Gastrocnemius medialis (tissue), 4 donors: Measurements from ENCODE around the gene PTPRN2. TPM values are rescaled to one million over a fixed set of nuclear protein-coding genes. Genes with fewer than 3 reads are reported as not detected.

Experiments used
- ATAC-seq, 2 donors: fragments of 150-250 bp; one replicate each; pipeline ENCODE4 v1.9.1; 2016
- DNase-seq, 2 donors: peaks; one replicate each; pipeline ENCODE4 v3.0.0-alpha.2; 2019
- H3K27ac ChIP-seq, 4 donors: fragments of 200-600 bp; sonication (generic); 1 replicate in 1 of 4; 2 replicates in 3 of 4; pipeline ENCODE4 v1.5.1; 2016 to 2018; ENCODE audit warnings: mild to moderate bottlenecking in 2 of 4, moderate library complexity in 1 of 4
- H3K27me3 ChIP-seq, 3 donors: fragments of 200-600 bp; sonication (generic) in 2 of 3; 1 replicate in 1 of 3; 2 replicates in 2 of 3; pipeline versions ENCODE4 v1.5.1 to v1.6.0; 2016 to 2019; ENCODE audit warnings: mild to moderate bottlenecking in 1 of 3, moderate library complexity in 1 of 3
- H3K36me3 ChIP-seq, 2 donors: fragments of 200-600 bp; sonication (generic) in 1 of 2; one replicate each; pipeline ENCODE4 v1.5.1; 2017 to 2018
- H3K4me1 ChIP-seq, 2 donors: fragments of 200-600 bp; sonication (generic) in 1 of 2; one replicate each; pipeline ENCODE4 v1.5.1; 2016 to 2017; ENCODE audit warnings: mild to moderate bottlenecking in 2 of 2
- H3K4me3 ChIP-seq, 4 donors: fragments of 200-600 bp; sonication (generic) in 3 of 4; 1 replicate in 1 of 4; 2 replicates in 3 of 4; pipeline ENCODE4 v1.5.1; 2016 to 2019; ENCODE audit warnings: mild to moderate bottlenecking in 2 of 4
- H3K9me3 ChIP-seq, 3 donors: fragments of 200-600 bp; sonication (generic) in 2 of 3; 1 replicate in 1 of 3; 2 replicates in 2 of 3; pipeline ENCODE4 v1.5.1; 2016 to 2019
- CTCF ChIP-seq, 5 experiments: fragments of 450-650 bp in 3 of 5; fragments of 200-600 bp in 2 of 5; sonication (generic) in 2 of 5; IDR thresholded peaks in 4 of 5; conservative IDR thresholded peaks in 1 of 5; 1 replicate in 4 of 5; 2 replicates in 1 of 5; pipeline ENCODE4 v1.5.1; 2016 to 2019; ENCODE audit warnings: antibody characterized with exemption in 5 of 5, mild to moderate bottlenecking in 3 of 5, moderate library complexity in 3 of 5
- POLR2A ChIP-seq, 2 donors: fragments of 450-650 bp; IDR thresholded peaks; one replicate each; pipeline ENCODE4 v1.6.1; 2017; ENCODE audit warnings: antibody characterized with exemption in 2 of 2, mild to moderate bottlenecking in 2 of 2, moderate library complexity in 2 of 2
- in situ Hi-C, 4 donors: fragments of 200-750 bp; cut with MboI; loops; one replicate each; pipeline versions ENCODE4 v1.15.0 to v1.8.0; 2017; ENCODE audit warnings: low sequenced_read_pairs in 4 of 4
- intact Hi-C: fragments of 100-400 bp; cut with DNase I; formaldehyde crosslinking; loops from one replicate; pipeline ENCODE4 v1.15.1; 2023; ENCODE audit warnings: low total_unique reads
- total RNA-seq, 4 donors: library from RNA; depleted of rRNA; stranded (reverse); fragments of >200 nt; gene quantifications; one replicate each; pipeline versions ENCODE4 v1.1.0 to v1.2.3, GENCODE V29; 2016

The PTPRN2 gene
- total RNA-seq, 4 donors from 2014 or later = 0.66 to 0.85 (median 0.81) TPM

DNA sequence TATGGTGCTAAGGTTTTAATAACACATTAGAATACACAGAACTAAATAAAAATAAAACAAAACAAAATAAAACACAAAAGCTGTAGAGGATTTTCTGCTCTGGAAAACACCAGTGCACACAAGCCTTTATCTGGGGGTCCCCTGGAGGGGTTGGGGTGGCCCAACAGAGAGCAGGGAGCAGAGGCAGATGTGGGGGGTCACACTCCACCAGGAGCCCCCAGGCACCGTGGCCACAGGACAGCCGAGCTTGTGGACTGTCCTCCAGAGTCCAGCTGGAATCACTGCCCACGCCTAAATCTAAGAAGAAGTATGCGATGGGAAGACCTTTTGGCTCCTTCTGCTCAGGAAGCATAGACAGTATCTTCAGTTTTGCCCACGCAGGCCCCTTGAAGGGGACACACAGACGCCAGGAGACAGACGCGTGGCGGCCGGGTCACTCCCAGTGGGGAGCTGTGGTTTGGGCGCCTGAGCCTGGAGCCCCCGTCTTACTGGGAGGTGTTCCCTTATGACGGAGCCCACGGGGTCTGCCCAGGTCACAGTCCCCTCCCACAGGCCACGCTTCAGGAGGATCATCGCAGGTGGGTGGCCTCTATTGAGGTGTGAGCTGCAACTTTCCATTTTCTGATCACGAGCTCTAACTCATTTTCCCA, 595.0 kb downstream of the PTPRN2 start:
- Histone ChIP-seq H3K27ac (no peak overlapping the region), H3K9me3 (no peaks in the 10 kb centered on the region), H3K4me3 (no peak overlapping the region), H3K4me1 (no peaks in the 10 kb centered on the region), H3K36me3 (no peaks in the 10 kb centered on the region), H3K27me3 (peaks cover 0 to 3% (median 0%) of the 10 kb centered on the region in 3 donors)
- TF ChIP-seq CTCF (IDR thresholded peaks at IDR 0.05 in 4 of 5, conservative IDR thresholded peaks at IDR 0.05 in 1 of 5) = no peak
- no peak for TF ChIP-seq POLR2A (IDR thresholded peaks at IDR 0.05)
- intact Hi-C loops (no loop called here), in situ Hi-C loops (no loop called here)
- ATAC-seq = no peak
- DNase-seq = no peak

DNA sequence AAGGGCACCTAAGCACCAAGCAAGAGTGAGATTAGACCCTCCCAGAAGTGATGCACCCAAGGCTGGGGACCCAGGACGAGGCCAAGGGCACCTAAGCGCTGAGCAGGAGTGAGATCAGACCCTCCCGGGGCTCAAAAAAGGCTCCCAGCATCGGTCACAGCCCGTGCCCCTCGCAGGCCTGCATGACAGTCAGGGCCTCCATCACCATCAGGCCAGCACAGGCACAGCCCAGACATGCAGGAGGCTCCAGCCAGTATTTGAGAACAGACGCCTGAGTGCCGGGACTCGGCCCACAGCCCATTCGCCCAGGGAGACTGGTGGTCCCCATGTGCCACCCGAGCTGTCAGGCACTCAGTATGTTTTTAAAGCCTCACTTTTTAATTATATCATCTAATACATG, 595.9 kb downstream of the PTPRN2 start:
- no peak for DNase-seq

DNA sequence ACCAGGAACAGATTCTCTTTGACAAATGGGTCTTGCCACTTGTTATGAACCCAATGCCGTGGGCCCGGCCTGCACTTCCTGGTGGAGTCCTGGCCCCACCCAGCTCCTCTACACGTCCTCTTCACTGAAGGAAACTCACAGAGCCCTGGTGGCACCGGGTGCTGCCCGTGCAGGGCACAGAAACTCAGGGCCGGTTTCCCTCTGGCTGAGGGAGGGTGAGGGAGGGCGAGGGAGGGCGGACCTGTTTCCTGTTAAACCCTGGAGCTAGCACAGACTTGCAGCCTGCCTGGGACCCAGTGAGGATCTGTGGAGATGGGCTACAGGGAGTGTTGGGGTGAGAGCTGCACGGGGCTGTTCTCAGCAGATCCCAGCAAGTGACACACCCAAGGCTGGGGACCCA, 596.3 kb downstream of the PTPRN2 start:
- no peak for DNase-seq
- no peak for TF ChIP-seq POLR2A (IDR thresholded peaks at IDR 0.05)
- no peak for TF ChIP-seq CTCF (IDR thresholded peaks at IDR 0.05 in 4 of 5, conservative IDR thresholded peaks at IDR 0.05 in 1 of 5)
- ATAC-seq = no peak
- Histone ChIP-seq H3K9me3 (no peaks in the 10 kb centered on the region), H3K4me3 (no peak overlapping the region), H3K4me1 (no peaks in the 10 kb centered on the region), H3K27me3 (peaks cover 0 to 3% (median 0%) of the 10 kb centered on the region in 3 donors), H3K36me3 (no peaks in the 10 kb centered on the region), H3K27ac (no peak overlapping the region)
- in situ Hi-C loops = no loop called here
- intact Hi-C loops = no loop called here

More for the DNA sequence above, 595.9 kb downstream of the PTPRN2 start:
- Histone ChIP-seq H3K27me3 (peaks cover 0 to 3% (median 0%) of the 10 kb centered on the region in 3 donors), H3K36me3 (no peaks in the 10 kb centered on the region), H3K4me1 (no peaks in the 10 kb centered on the region), H3K4me3 (no peak overlapping the region), H3K9me3 (no peaks in the 10 kb centered on the region), H3K27ac (no peak overlapping the region)
- intact Hi-C loops = no loop called here
- ATAC-seq = no peak
- TF ChIP-seq POLR2A (IDR thresholded peaks at IDR 0.05) (no peak), CTCF (IDR thresholded peaks at IDR 0.05 in 4 of 5, conservative IDR thresholded peaks at IDR 0.05 in 1 of 5) (no peak)
- in situ Hi-C loops = no loop called here

GRCh38 chr7:157990881-157991250, 596.8 kb downstream of the PTPRN2 start:
- ATAC-seq = no peak

More at GRCh38 chr7:157990881-157991250, 596.8 kb downstream of the PTPRN2 start:
- TF ChIP-seq CTCF (IDR thresholded peaks at IDR 0.05 in 4 of 5, conservative IDR thresholded peaks at IDR 0.05 in 1 of 5) = no peak
- no peak for TF ChIP-seq POLR2A (IDR thresholded peaks at IDR 0.05)
- DNase-seq = no peak
- Histone ChIP-seq H3K4me1 (no peaks in the 10 kb centered on the region), H3K9me3 (no peaks in the 10 kb centered on the region), H3K36me3 (no peaks in the 10 kb centered on the region), H3K4me3 (no peak overlapping the region), H3K27ac (no peak overlapping the region), H3K27me3 (peaks cover 0 to under 1% (median 0%) of the 10 kb centered on the region in 3 donors)
- intact Hi-C loops = no loop called here
- in situ Hi-C loops = no loop called here
